Measurements from ENCODE around the gene CFAP70.

The CFAP70 gene

DNA sequence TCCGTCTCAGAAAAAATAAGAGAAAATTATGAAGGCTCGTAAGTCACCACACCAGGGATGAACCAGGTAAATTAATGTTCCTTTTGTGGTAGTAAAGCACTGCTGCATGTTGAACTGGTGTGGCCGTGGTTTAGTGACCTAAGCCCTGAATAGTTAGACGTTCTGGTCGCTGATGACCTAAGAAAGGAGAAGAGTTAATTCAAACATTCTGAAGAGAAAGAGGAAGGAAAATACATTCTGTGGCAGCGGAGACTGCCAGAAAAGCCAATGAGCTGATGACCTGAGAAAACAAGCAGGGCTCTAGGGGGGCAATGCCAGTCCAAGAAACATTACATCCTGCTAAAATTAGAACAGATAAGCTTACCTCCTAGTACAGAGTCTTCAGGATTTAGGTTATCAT, 129.1 kb downstream of the CFAP70 start:
- H3K4me3 ChIP-seq (ENCODE audit: low read length): no peak overlapping the region
- no peak for TF ChIP-seq CTCF (IDR thresholded peaks at IDR 0.05; ENCODE audit: insufficient read depth, low read depth, low read length, missing control alignments)
- no peak for DNase-seq (ENCODE audit: low read depth)

GRCh38 chr10:73228247-73228646, 130.4 kb downstream of the CFAP70 start:
- TF ChIP-seq CTCF (IDR thresholded peaks at IDR 0.05; ENCODE audit: insufficient read depth, low read depth, low read length, missing control alignments): no peak
- H3K4me3 ChIP-seq (ENCODE audit: low read length): no peak overlapping the region
- DNase-seq (ENCODE audit: low read depth): no peak

DNA sequence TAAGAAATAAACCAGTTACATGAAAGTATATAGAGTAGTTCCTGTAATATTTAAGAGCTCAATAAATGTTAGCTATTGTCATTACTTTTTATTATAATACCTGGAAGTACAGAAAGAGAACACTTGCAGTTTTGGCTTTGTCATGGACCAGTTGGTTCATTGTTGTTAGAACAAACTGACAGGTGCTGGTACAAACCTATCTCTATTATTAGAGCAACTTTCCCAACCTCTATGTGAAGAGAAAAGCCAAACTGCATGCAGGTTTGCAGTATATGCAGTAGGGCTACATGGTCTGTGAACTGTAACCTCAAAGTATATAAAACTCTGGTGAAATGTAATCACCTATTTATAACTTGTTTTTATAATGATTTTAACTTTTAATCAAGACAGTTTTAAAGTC, 132.0 kb downstream of the CFAP70 start:
- DNase-seq (ENCODE audit: low read depth): no peak
- TF ChIP-seq CTCF (IDR thresholded peaks at IDR 0.05; ENCODE audit: insufficient read depth, low read depth, low read length, missing control alignments): no peak
- H3K4me3 ChIP-seq (ENCODE audit: low read length): no peak overlapping the region

DNA sequence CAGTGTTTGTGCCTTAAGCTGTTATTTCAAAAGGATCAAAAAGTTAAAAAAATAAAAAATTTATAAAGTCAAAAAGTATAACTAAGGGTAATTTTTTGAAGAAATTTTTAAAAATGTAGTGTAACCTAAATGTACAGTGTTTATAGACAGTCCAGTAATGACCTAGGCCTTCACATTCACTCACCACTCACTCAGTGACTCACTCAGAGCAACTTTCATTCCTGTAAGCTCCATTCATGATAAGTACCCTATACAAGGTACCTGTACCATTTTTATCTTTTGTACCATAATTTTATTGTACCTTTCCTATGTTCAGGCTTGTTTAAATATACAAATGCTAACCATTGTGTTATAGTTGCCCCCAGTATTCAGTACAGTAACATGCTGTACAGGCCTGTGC, 133.1 kb downstream of the CFAP70 start:
- TF ChIP-seq CTCF (IDR thresholded peaks at IDR 0.05; ENCODE audit: insufficient read depth, low read depth, low read length, missing control alignments): no peak
- DNase-seq (ENCODE audit: low read depth): peak; percentile 49
- H3K4me3 ChIP-seq (ENCODE audit: low read length): no peak overlapping the region

- no peak for TF ChIP-seq CTCF (IDR thresholded peaks at IDR 0.05; ENCODE audit: insufficient read depth, low read depth, low read length, missing control alignments)
Observed at GRCh38 chr10:73220989-73221388, 137.7 kb downstream of the CFAP70 start.

DNA sequence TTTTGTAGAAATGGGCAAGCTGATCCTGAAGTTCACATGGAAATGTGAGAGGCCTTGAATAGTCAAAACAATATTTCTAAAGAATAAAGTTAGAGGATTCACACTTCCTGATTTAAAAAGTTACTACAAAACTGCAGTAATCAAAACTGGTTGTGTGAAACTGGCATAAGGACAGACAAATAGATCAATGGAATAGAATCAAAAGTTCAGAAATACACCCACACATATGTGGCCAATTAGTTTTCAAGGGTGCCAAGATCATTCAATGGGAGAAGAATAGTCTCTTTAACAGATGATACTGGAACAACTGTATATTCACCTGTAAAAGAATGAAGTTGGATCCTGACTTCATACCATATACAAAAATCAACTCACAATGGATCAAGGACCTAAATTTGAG, 139.3 kb downstream of the CFAP70 start:
- no peak for DNase-seq (ENCODE audit: low read depth)
- no peak for TF ChIP-seq CTCF (IDR thresholded peaks at IDR 0.05; ENCODE audit: insufficient read depth, low read depth, low read length, missing control alignments)
- H3K4me3 ChIP-seq (ENCODE audit: low read length): no peak overlapping the region

More at GRCh38 chr10:73220989-73221388, 137.7 kb downstream of the CFAP70 start:
- no peak for DNase-seq (ENCODE audit: low read depth)
- H3K4me3 ChIP-seq (ENCODE audit: low read length): no peak overlapping the region

- TF ChIP-seq CTCF (IDR thresholded peaks at IDR 0.05; ENCODE audit: insufficient read depth, low read depth, low read length, missing control alignments): peak; percentile 58
- DNase-seq (ENCODE audit: low read depth): peak; percentile 39
Observed at GRCh38 chr10:73218431-73219191, 140.1 kb downstream of the CFAP70 start.

More at GRCh38 chr10:73218431-73219191, 140.1 kb downstream of the CFAP70 start:
- H3K4me3 ChIP-seq (ENCODE audit: low read length): no peak overlapping the region

All from epithelial cell of esophagus (primary cell).